Skeletal muscle satellite cell (primary cell): ENCODE results near the gene COX4I2.
A peak's percentile ranks its signal among the peaks of the same experiment; 100 is the strongest.
"Not testable (repeated sequence)": the region's sequence is repeated elsewhere in the genome, so short reads cannot be mapped to it uniquely, and the experiment has no call there.

ENCODE experiments used
- H3K27me3 ChIP-seq: 2 replicates; pipeline ENCODE4 v1.7.0; 2013; ENCODE audit warnings: low read length; ENCODE audit not compliant: control insufficient read depth, insufficient read depth
- H3K36me3 ChIP-seq: 2 replicates; pipeline ENCODE4 v1.7.0; 2013; ENCODE audit warnings: mild to moderate bottlenecking, control low read depth, low read length; ENCODE audit not compliant: insufficient read depth
- H3K4me1 ChIP-seq: 2 replicates; pipeline ENCODE4 v1.7.0; 2013; ENCODE audit warnings: low read length; ENCODE audit not compliant: control insufficient read depth, insufficient read depth
- H3K4me2 ChIP-seq: 2 replicates; pipeline ENCODE4 v1.7.0; 2013; ENCODE audit warnings: mild to moderate bottlenecking, low read length
- H3K4me3 ChIP-seq: 2 replicates; pipeline ENCODE4 v1.7.0; 2013; ENCODE audit warnings: low read length
- H3K9ac ChIP-seq: 2 replicates; pipeline ENCODE4 v1.7.0; 2013; ENCODE audit warnings: mild to moderate bottlenecking, low read depth, low read length, moderate library complexity
- H3K9me3 ChIP-seq: replicated peaks from 2 replicates; pipeline ENCODE4 v1.7.0; 2013; ENCODE audit warnings: mild to moderate bottlenecking, control low read depth, low read length

Gene COX4I2

DNA sequence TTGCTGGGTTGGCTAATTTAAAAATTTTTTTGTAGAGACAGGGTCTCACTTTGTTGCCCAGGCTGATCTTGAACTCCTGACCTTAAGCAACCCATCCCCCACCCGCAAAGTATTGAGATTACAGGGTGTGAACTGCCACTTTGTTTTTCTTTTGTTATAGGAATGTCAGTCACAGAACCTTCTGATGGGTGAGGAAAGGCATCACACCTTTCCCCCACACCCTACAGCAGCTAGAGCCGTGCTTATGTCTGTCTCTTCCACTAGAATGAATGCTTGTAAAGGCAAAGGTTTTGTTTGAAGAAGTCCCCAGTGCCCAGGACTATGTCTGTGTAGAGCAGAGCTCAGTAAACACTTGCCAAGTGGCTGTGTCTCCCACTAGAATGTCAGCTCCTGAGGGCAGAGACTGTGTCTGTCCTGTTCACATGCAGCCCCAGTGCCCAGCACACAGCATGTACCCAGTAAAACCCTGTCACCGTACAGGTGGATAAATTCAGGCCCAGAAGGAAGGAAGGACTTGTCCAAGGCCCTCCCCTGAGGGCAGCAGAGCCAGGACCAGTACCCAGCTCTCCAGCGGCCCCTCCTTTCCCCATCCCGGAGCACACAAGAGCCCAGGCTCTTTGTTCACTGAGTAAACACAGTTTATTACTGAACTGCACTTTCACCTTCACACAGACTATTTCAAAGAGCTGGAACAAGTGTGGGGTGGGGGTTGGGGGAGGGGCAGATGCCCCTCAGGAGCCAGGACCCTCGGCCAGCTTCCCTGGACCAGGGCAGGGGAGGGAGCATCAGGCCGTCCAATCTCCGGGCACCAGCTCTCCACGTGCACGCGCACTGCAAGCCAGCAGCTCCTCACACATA, 26.4 kb downstream of the COX4I2 start:
- no peak overlapping the region for H3K4me3 ChIP-seq
- H3K36me3 ChIP-seq: peaks cover 49% of the 10 kb centered on the region
- no peaks in the 10 kb centered on the region for H3K9me3 ChIP-seq
- H3K27me3 ChIP-seq: no peaks in the 10 kb centered on the region
- H3K9ac ChIP-seq: peak overlapping the region; percentile 20
- no peak overlapping the region for H3K4me2 ChIP-seq
- peaks cover 47% of the 10 kb centered on the region for H3K4me1 ChIP-seq

DNA sequence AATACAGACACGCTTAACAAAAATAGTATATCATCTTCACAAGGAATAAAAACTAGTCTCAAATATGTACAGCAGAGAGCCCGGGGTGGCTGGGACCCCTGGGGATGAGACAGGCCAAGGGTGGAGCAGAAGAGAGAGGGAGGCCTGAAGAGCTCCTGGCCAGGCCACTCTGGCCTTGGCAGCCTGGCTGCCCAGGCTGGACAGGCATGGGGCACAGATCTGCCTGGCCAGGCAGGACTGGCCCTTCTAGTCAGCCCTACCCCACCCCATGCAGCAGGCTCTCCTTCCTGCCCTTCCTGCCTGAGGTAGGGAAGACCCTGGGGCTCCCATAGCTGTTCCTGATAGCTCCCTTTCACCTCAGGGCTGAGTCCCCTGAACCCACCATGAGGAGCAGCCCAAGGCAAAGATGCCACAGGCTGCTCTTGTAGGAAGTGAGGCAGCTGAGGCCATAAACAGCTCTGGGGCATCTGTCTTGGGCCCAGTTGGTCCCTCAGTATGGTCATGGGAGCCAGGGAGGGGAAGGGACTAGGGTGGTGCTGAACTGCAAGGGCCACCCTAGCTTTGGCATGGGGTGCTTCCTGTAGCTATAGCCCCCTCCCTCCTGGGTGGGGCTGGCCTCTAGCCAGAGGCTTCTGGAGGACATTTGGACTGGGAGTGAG, 27.1 kb downstream of the COX4I2 start:
- H3K27me3 ChIP-seq: no peaks in the 10 kb centered on the region
- H3K36me3 ChIP-seq: peaks cover 55% of the 10 kb centered on the region
- H3K4me1 ChIP-seq: peaks cover 47% of the 10 kb centered on the region
- H3K9me3 ChIP-seq: no peaks in the 10 kb centered on the region
- H3K9ac ChIP-seq: no peak overlapping the region
- no peak overlapping the region for H3K4me2 ChIP-seq
- no peak overlapping the region for H3K4me3 ChIP-seq

DNA sequence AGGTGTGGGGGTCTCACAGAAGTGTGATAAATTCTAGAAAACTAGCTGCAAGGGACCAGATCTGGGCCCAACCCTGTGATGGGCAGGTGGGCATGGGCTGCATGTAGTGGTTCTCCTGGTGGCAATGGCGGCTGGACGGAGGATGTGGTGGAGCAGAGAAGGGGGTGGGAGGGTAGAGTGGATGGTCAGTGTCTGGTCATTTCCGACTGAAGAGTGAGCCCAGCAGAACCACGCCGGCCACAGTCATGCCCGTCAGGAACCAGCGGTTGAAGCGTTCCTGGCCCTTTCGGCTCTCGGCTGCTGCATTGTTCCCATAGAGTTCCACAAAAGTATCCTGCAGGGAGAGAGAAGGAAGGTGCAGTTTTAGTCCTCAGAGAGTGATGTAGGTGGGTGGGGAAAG, 28.0 kb downstream of the COX4I2 start:
- H3K4me1 ChIP-seq: peaks cover 55% of the 10 kb centered on the region

DNA sequence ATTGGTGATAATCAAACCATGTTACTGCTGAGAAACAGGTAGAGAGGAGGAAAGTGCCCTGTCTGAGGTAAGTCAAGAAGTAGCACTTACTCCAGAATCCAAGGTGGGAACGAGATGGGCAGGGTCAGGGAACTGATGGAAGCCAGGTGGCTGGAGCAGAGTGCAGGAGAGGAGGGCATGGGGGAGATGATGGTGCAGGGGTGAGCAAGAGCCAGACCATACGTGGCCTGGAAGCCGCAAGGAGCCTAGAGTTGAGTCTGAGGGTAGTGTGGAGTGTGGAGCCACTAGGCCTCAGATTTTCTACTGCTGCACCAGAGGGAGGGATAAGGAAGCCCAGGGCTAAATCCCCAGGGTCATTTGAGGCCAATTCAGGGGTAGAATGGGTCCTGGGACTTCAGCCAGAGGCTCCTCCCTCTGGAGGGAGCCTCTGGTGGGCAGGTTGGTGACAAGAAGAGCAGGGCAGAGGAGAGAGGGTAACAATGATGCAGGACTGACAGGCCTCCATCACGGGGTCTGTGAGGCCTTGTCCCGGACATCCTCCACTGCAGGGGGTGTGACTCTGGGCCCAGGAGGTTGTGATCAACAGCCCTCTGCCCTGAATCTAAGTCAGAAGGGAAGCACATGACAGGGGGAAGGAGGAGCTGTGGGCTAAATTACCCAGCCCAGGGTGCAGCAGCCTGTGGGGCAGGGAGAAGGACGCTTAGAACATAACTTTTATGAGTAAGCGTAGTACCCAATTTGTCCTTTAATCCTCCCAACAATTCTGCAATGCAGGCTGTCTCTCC, 28.7 kb downstream of the COX4I2 start:
- Histone ChIP-seq H3K9ac (peak overlapping the region; percentile 27), H3K36me3 (peaks cover 69% of the 10 kb centered on the region), H3K27me3 (no peaks in the 10 kb centered on the region), H3K4me1 (peaks cover 59% of the 10 kb centered on the region), H3K4me2 (no peak overlapping the region), H3K9me3 (no peaks in the 10 kb centered on the region), H3K4me3 (no peak overlapping the region)

More for the DNA sequence above, 28.0 kb downstream of the COX4I2 start:
- Histone ChIP-seq H3K27me3 (no peaks in the 10 kb centered on the region), H3K4me3 (no peak overlapping the region), H3K9ac (no peak overlapping the region), H3K9me3 (no peaks in the 10 kb centered on the region), H3K4me2 (no peak overlapping the region), H3K36me3 (peaks cover 64% of the 10 kb centered on the region)

DNA sequence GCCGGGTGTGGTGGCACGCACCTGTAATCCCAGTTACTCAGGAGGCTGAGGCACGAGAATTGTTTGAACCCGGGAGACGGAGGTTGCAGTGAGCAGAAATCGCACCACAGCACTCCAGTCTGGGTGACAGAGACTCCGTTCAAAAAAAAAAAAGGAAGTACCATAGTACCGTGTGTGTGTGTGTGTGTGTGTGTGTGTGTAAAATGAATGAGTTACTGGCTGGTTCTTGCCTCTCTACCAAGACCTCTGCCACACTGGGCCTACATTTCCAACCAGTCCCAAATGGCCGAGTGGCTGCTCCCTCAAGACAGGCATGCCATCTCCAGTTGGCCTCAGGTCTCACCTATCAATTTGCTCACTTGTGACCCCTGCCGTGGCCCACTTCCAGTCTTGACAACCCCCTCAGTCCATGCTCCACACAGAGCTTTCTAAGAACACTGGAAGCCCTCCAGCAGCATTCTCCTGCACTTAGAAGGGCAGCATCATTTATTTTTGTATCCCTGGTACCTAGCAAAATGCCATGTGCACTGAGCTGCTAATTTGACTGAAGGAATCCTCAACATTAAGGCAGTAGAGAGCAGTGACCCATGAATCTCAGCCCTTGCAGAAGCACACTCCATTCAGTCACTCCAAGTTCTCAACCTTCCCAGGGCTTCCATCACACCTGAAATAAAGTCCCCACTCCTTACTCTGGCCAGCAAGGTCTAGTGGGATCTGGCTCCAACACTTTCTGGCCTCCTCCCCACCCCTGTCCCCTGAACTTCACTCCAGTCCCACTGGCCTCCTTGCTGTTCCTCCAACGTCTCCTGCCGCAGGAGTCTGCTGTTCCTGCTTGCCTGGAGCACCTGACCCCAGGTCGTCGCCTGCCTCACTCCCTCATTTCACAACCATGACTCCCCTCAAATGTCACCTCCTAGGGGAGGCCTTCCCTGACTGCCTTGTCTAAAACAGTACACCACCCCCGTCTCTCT, 29.9 kb downstream of the COX4I2 start:
- no peak overlapping the region for H3K9ac ChIP-seq
- H3K4me3 ChIP-seq: no peak overlapping the region
- H3K9me3 ChIP-seq: no peaks in the 10 kb centered on the region
- H3K36me3 ChIP-seq: peaks cover 74% of the 10 kb centered on the region
- H3K4me2 ChIP-seq: no peak overlapping the region
- H3K4me1 ChIP-seq: peaks cover 49% of the 10 kb centered on the region
- H3K27me3 ChIP-seq: no peaks in the 10 kb centered on the region

DNA sequence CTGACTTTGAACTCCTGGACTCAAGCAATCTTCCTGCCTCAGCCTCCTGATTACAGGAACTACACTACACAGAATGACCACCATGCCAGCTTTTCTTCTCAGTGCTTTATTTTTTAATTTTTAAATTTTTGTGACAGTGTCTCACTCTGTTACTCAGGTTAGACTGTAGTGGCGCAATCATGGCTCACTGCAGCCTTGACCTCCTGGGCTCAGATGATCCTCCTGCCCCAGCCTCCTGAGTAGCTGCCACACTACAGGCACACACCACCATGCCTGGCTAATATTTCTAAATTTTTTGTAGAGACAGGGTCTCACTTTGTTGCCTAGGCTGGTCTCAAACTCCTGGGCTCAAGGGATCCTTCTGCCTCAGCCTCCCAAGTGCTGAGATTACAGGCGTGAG, 31.2 kb downstream of the COX4I2 start:
- Histone ChIP-seq H3K4me1 (peaks cover 42% of the 10 kb centered on the region), H3K36me3 (peaks cover 70% of the 10 kb centered on the region)
- H3K9ac ChIP-seq, H3K27me3 ChIP-seq, H3K4me3 ChIP-seq, H3K9me3 ChIP-seq, H3K4me2 ChIP-seq: not testable (repeated sequence)

DNA sequence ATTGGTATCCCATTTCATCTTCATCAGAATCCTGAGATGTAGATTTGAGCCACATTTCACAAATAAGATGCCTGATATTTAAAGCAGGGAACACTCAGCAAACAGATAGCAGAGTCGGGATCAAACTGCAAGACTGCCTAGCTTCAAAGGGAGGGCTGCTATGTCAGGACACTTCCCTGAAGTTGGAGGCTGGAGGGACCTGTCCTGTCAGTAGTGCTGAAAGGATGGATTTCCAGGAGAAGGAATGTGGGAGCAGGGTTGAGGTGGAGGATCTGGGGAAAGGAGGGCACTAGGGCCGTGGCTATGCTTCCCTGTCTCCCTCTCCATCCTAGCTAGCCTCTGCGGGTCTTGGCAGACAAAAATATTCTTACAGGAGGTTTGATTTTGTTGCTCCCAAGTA, 32.2 kb downstream of the COX4I2 start:
- Histone ChIP-seq H3K9me3 (no peaks in the 10 kb centered on the region), H3K36me3 (peaks cover 69% of the 10 kb centered on the region), H3K4me1 (peaks cover 44% of the 10 kb centered on the region), H3K4me2 (no peak overlapping the region), H3K27me3 (no peaks in the 10 kb centered on the region), H3K9ac (no peak overlapping the region), H3K4me3 (no peak overlapping the region)

DNA sequence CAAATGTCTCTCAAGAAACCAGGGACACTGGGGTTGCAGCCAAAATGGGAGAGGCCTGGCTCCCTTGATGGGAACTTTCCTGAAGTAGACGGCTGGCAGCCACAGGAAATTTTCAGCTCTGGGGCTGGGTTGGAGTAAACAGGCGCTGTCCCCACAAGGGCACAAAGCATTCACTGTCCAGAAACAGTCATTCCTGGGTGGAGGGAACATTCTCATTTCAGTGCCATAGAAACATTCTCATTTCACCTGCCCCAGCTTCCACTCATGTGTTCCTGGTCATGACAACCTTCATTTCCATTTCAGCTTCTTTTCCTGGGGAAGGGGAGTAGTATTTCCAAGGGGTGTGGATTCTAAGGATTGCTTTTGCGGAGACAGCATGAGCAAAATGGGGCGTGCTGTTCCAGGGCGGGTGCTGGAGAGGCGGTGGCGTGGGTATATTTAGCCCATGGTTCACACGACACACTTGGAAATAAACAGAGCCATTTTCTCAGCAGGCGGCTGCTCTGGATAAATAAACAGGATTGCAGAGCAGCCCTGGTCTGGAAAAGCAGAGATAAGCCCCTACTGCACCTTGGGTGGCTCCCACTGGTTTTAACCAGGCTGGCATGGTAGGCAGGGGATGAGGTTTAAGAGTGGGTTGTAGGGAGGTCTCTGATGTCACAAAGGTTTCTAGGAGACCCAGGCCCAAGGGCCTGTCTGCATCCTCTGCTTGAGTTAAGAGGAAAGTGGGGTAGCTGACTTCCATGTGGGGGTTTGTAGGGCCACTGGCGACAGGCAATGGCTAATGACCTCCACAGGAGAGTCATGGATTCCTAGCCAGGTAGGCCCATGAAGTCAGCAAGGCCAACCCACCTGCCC, 32.9 kb downstream of the COX4I2 start:
- Histone ChIP-seq H3K9me3 (no peaks in the 10 kb centered on the region), H3K27me3 (no peaks in the 10 kb centered on the region), H3K4me3 (no peak overlapping the region), H3K9ac (no peak overlapping the region), H3K4me1 (peaks cover 45% of the 10 kb centered on the region), H3K4me2 (no peak overlapping the region), H3K36me3 (peaks cover 66% of the 10 kb centered on the region)

DNA sequence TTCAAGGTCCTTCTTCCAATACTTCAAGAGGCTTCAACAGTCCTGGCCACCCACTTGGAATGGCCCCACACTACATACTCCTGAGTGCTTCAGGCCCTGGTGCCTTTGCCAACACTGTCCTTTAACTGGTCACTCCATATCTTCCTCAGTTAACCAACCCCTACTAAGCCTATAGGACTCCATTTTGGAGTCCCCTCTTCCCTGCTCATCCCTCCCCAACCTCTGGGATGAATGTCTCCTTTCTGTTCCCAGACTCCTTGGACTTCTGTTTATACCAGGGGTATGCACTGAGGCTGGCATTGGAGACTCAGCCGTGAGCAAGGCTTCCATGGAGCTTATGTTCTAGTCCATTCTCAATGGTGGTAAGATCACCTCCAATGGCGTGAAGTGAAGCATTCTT, 33.6 kb downstream of the COX4I2 start:
- no peak overlapping the region for H3K9ac ChIP-seq
- H3K27me3 ChIP-seq: no peaks in the 10 kb centered on the region
- no peak overlapping the region for H3K4me3 ChIP-seq
- H3K4me1 ChIP-seq: peaks cover 52% of the 10 kb centered on the region
- H3K4me2 ChIP-seq: no peak overlapping the region
- peaks cover 63% of the 10 kb centered on the region for H3K36me3 ChIP-seq
- H3K9me3 ChIP-seq: no peaks in the 10 kb centered on the region

DNA sequence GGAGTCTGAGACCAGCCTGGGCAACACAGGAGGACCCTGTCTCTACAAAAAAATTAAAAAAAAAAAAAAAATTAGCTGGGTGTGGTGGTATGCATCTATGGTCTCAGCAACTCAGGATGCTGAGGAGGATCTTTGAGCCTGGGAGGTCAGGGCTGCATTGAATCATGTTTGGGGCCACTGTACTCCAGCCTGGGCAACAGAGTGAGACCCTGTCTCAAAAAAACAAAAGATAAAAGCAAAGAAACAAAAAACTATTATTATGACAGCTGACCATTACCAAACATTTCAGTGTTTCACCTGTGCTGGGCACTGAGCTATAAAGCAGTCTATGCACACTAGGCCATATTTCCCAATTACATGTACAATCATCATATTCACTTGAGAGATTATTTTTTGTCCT, 35.7 kb downstream of the COX4I2 start:
- Histone ChIP-seq H3K9me3 (no peaks in the 10 kb centered on the region), H3K27me3 (no peaks in the 10 kb centered on the region), H3K4me2 (no peak overlapping the region), H3K9ac (no peak overlapping the region), H3K4me1 (peaks cover 53% of the 10 kb centered on the region), H3K36me3 (peaks cover 62% of the 10 kb centered on the region), H3K4me3 (no peak overlapping the region)
